Measurements from ENCODE around the gene AKAP5.

DNA sequence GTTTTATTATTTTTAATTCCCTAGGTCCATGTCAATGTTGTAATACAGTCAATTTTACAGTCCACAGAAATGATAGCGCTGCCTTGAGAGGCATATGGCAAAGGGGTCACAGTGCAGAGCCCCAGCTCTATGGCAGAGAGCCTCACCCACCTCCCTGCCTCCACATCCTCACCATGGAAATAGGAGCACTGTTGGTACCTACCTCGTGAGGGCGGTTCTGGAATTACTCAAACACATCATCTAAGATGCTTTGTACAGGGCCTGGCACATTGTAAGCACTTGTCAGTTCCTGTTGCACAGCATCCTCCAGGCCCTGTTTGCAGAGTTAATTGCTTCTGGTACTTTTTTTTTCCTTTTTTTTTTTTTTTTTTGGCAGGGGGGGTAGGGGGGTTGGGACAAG is 4.1 kb upstream of the AKAP5 start:
- TF ChIP-seq, protein P1, sequence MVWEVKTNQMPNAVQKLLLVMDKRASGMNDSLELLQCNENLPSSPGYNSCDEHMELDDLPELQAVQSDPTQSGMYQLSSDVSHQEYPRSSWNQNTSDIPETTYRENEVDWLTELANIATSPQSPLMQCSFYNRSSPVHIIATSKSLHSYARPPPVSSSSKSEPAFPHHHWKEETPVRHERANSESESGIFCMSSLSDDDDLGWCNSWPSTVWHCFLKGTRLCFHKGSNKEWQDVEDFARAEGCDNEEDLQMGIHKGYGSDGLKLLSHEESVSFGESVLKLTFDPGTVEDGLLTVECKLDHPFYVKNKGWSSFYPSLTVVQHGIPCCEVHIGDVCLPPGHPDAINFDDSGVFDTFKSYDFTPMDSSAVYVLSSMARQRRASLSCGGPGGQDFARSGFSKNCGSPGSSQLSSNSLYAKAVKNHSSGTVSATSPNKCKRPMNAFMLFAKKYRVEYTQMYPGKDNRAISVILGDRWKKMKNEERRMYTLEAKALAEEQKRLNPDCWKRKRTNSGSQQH (CRISPR knock-in tag; IDR thresholded peaks at IDR 0.05; ENCODE audit: low read depth) = no peak
- TF ChIP-seq POLR2AphosphoS5 (IDR thresholded peaks at IDR 0.05; ENCODE audit: low read depth, low read length) (no peak), KLF11 (CRISPR knock-in tag; IDR thresholded peaks at IDR 0.05) (no peak)
- TF ChIP-seq, protein P2, sequence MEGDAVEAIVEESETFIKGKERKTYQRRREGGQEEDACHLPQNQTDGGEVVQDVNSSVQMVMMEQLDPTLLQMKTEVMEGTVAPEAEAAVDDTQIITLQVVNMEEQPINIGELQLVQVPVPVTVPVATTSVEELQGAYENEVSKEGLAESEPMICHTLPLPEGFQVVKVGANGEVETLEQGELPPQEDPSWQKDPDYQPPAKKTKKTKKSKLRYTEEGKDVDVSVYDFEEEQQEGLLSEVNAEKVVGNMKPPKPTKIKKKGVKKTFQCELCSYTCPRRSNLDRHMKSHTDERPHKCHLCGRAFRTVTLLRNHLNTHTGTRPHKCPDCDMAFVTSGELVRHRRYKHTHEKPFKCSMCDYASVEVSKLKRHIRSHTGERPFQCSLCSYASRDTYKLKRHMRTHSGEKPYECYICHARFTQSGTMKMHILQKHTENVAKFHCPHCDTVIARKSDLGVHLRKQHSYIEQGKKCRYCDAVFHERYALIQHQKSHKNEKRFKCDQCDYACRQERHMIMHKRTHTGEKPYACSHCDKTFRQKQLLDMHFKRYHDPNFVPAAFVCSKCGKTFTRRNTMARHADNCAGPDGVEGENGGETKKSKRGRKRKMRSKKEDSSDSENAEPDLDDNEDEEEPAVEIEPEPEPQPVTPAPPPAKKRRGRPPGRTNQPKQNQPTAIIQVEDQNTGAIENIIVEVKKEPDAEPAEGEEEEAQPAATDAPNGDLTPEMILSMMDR (CRISPR knock-in tag; IDR thresholded peaks at IDR 0.05) = no peak

All from HepG2 (cell line).